Esophagus squamous epithelium (tissue), 4 donors: ENCODE measurements around the gene RNASE8.

Source experiments
- POLR2A ChIP-seq, 4 donors: fragments of 450-650 bp; IDR thresholded peaks; one replicate each; pipeline ENCODE4 v1.6.1; 2017; ENCODE audit warnings: antibody characterized with exemption in 4 of 4, mild to moderate bottlenecking in 4 of 4, moderate library complexity in 3 of 4
- TF ChIP-seq, protein P1 (sequence below), 6 experiments: fragments of 450-650 bp in 4 of 6; fragments of 200-600 bp in 2 of 6; sonication (generic) in 2 of 6; IDR thresholded peaks; one replicate each; pipeline ENCODE4 v1.5.1; 2016 to 2019; ENCODE audit warnings: antibody characterized with exemption in 6 of 6, mild to moderate bottlenecking in 4 of 6, moderate library complexity in 4 of 6

DNA sequence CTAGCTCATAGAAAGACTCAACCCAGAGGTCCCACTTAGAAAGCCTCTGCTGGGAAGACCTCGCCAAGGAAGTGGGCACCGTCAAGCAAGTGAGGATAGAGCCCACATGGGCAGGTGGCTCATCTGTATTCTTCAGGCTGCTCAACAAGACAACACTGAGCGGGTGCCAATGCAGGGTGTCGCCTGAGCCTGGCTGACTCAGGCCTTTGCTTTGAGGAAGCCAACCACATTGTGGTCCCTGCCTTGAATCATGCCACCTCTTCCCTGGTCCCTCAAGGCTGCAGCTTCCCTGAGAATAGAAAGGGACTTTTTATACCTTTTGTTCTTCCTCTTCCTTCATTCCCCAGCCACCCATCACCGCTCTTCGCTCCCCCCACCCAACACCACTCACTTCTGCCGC lies 20.9 kb upstream of the RNASE8 start:
- TF ChIP-seq, protein P1, sequence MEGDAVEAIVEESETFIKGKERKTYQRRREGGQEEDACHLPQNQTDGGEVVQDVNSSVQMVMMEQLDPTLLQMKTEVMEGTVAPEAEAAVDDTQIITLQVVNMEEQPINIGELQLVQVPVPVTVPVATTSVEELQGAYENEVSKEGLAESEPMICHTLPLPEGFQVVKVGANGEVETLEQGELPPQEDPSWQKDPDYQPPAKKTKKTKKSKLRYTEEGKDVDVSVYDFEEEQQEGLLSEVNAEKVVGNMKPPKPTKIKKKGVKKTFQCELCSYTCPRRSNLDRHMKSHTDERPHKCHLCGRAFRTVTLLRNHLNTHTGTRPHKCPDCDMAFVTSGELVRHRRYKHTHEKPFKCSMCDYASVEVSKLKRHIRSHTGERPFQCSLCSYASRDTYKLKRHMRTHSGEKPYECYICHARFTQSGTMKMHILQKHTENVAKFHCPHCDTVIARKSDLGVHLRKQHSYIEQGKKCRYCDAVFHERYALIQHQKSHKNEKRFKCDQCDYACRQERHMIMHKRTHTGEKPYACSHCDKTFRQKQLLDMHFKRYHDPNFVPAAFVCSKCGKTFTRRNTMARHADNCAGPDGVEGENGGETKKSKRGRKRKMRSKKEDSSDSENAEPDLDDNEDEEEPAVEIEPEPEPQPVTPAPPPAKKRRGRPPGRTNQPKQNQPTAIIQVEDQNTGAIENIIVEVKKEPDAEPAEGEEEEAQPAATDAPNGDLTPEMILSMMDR (IDR thresholded peaks at IDR 0.05) = no peak
- TF ChIP-seq POLR2A (IDR thresholded peaks at IDR 0.05) = no peak
